Heart right ventricle (tissue), 16 donors: ENCODE data around the gene TEPSIN. TPM values are rescaled to one million over a fixed set of nuclear protein-coding genes. Genes with fewer than 3 reads are reported as not detected.

Source experiments
- ATAC-seq, 8 donors: fragments of 200-7000 bp; cut with Tn5 transposase; one replicate each; pipeline ENCODE4 v1.9.1; 2020; ENCODE audit warnings: mild to moderate bottlenecking in 8 of 8, moderate library complexity in 8 of 8, moderate number of reproducible peaks in 1 of 8
- DNase-seq, 2 donors: peaks; one replicate each; pipeline ENCODE4 v3.0.0-alpha.2; 2020
- H3K27ac ChIP-seq, 10 donors: fragments of 200-600 bp; sonication (generic) in 2 of 10; one replicate each; pipeline versions ENCODE4 v1.5.0 to v1.8.0; 2020 to 2022; ENCODE audit warnings: mild to moderate bottlenecking in 3 of 10
- H3K27me3 ChIP-seq, 7 donors: fragments of 200-600 bp; one replicate each; pipeline ENCODE4 v1.8.0; 2021 to 2022; ENCODE audit warnings: mild to moderate bottlenecking in 2 of 7
- H3K36me3 ChIP-seq, 9 donors: fragments of 200-600 bp; sonication (generic) in 1 of 9; one replicate each; pipeline versions ENCODE4 v1.5.0 to v1.8.0; 2020 to 2022; ENCODE audit warnings: mild to moderate bottlenecking in 2 of 9
- H3K4me1 ChIP-seq, 9 donors: fragments of 200-600 bp; sonication (generic) in 1 of 9; one replicate each; pipeline versions ENCODE4 v1.5.0 to v1.8.0; 2020 to 2022; ENCODE audit warnings: mild to moderate bottlenecking in 4 of 9
- H3K4me3 ChIP-seq, 10 donors: fragments of 200-600 bp; sonication (generic) in 2 of 10; one replicate each; pipeline versions ENCODE4 v1.5.0 to v1.8.0; 2020 to 2022; ENCODE audit warnings: mild to moderate bottlenecking in 7 of 10, moderate library complexity in 2 of 10
- H3K9me3 ChIP-seq, 11 donors: fragments of 200-600 bp in 10 of 11; sonication (generic) in 2 of 11; one replicate each; pipeline versions ENCODE4 v1.5.0 to v1.8.0; 2013 to 2022; ENCODE audit warnings: mild to moderate bottlenecking in 2 of 11, control low read depth in 1 of 11, moderate library complexity in 1 of 11
- CTCF ChIP-seq, 9 donors: fragments of 200-600 bp; sonication (generic) in 2 of 9; IDR thresholded peaks; one replicate each; pipeline versions ENCODE4 v1.5.0 to v1.8.0; 2021 to 2022; ENCODE audit warnings: antibody characterized with exemption in 9 of 9, mild to moderate bottlenecking in 5 of 9, moderate library complexity in 1 of 9
- WGBS, 2 donors: extraction: QIAGEN DNeasy Blood & Tissue Kit; methylation state at CpG; one replicate each; pipeline ENCODE4 v1.1.7; 2013; ENCODE audit warnings: inconsistent platforms in 1 of 2; 5-methylcytosine and 5-hydroxymethylcytosine counted together
- intact Hi-C, 10 donors: fragments of 100-400 bp; cut with DNase I; formaldehyde crosslinking; loops; one replicate each; pipeline versions ENCODE4 v1.11.1 to v1.14.2; 2022
- polyA plus RNA-seq, 2 donors: library from polyadenylated mRNA; stranded (reverse); fragments of 200-250 nt; gene quantifications; one replicate each; pipeline ENCODE4 v1.2.3, GENCODE V29; 2013
- total RNA-seq, 10 donors: library from RNA; stranded (reverse); fragmentation: NEBNext Ultra II Directional in 3 of 10; extraction: Animal tissue kit (Norgen Biotek cat#: 25700) in 3 of 10; gene quantifications; one replicate each; pipeline versions ENCODE4 v1.2.1 to v1.2.4, GENCODE V29; 2021 to 2023
- donor health status: Arrhythmogenic right ventricular cardiomyopathy.
- donor health status: ischemic (EF 13 %, LVEDD 7.1; RV severe dilation, severe dysfunction).
- donor health status: healthy with polysubstance abuse.
- donor health status: DM: no; HTN: yes; CAD: no.
- donor health status: DM: no; HTN: no; CAD: no.
- donor health status: ischemic (EF 25% LVEDD 6.9; RV normal size, moderate dysfunction).
- donor health status: ischemic (EF 25% LVEDD 5.7; RV mildly dilated, moderate dysfunction).
- donor health status: healthy.
- donor health status: DM: yes; HTN: yes; CAD: no.
- donor health status: Ischemic cardiomyopathy.
- donor health status: ischemic (EF 35%, LVEDD 5.7; RV mildly dilated, moderate dysfunction).
- donor health status: nonischemic (EF 11% LVEDD 7.7; RV severe dilation, severe dysfunction).
- donor health status: DM: yes; HTN: yes; CAD: no.
- donor health status: PGD.
- donor health status: ischemic (EF 29% LVEDD 5.4; RV normal size, mild dysfunction).
- donor health status: nonischemic (EF 23%, LVEDD 6.1; RV moderate dilation, normal function).

The TEPSIN gene
- total and polyA plus RNA-seq, 12 donors = 6.2 to 30.4 (median 9.8) TPM

DNA sequence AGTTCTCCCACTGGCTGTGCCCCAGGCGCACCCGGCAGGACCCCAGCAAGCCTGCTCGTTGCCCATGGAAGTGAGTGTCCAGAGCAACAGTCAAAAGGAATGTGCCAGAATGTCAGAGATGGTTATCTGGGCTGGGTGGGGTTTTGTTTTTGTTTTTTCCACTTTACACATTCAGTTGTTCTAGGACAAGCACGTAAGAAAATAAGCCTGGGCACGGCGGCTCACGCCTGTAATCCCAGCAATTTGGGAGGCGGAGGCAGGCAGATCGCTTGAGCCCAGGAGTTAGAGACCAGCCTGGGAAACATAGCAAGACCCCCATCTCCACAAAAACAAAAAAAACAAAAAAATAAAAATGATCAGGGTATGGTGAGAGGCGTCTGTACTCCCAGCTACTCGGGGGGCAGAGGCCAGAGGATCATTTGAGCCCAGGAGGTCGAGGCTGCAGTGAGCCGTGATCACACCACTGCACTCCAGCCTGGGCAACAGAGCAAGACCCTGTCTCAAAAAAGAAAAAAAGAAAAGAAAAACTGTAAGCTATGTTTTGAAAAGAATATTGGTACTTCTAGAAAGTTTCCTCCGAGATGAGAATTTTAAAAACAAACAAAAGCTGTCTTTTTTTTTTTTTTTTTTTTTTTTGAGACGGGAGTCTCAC, 8.6 kb upstream of the TEPSIN start:
- no peaks in the 10 kb centered on the region for H3K9me3 ChIP-seq

GRCh38 chr17:81246679-81247338, 8.0 kb upstream of the TEPSIN start:
- DNase-seq (peak in 1 of 2 donors; percentile 13), ATAC-seq (no peak)
- Histone ChIP-seq H3K27ac (no peak overlapping the region), H3K27me3 (no peaks in the 10 kb centered on the region), H3K9me3 (no peaks in the 10 kb centered on the region), H3K36me3 (peaks cover 0 to 60% (median 6%) of the 10 kb centered on the region in 9 donors), H3K4me1 (peaks cover 0 to 9% (median 0%) of the 10 kb centered on the region in 9 donors), H3K4me3 (no peak overlapping the region)
- TF ChIP-seq CTCF (IDR thresholded peaks at IDR 0.05) = no peak
- intact Hi-C loops = loop anchor here in 1 of 10 donors (10.0 kb wide), 1 partner anchor 222 kb away; no protein-coding TSS in a partner anchor
- WGBS, 2 donors = 94 to 95% methylated on average over 28 of the region's 28 CpGs

More for the DNA sequence above, 8.6 kb upstream of the TEPSIN start:
- intact Hi-C loops = loop anchor here in 1 of 10 donors (10.0 kb wide), 1 partner anchor 223 kb away; no protein-coding TSS in a partner anchor
- no peak for TF ChIP-seq CTCF (IDR thresholded peaks at IDR 0.05)
- 94 to 95% methylated on average over 14 of the region's 15 CpGs for WGBS, 2 donors
- Histone ChIP-seq H3K4me1 (peaks cover 0 to 4% (median 0%) of the 10 kb centered on the region in 9 donors), H3K27me3 (no peaks in the 10 kb centered on the region), H3K36me3 (peaks cover 0 to 66% (median 7%) of the 10 kb centered on the region in 9 donors), H3K27ac (no peak overlapping the region), H3K4me3 (no peak overlapping the region)
- ATAC-seq (no peak), DNase-seq (no peak)

DNA sequence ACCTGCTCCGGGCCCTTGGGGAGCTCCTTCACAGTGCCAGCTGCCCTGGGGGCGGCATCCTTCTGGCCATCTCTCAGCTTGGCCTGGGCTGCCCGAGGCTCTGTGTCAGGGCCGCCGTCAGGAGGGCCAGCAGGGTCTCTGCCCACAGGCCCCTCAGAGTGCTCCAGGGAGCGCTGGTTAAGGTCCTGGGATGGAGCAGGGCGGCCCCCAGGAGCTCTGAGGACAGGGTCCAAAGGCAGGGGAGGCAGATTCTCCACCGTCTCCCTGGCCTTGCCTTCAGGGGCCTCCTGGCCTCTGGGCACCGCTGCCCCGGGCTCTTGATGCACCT, 7.5 kb upstream of the TEPSIN start:
- peak in 1 of 2 donors; percentile 10 for DNase-seq

More for the DNA sequence above, 7.5 kb upstream of the TEPSIN start:
- TF ChIP-seq CTCF (IDR thresholded peaks at IDR 0.05) = no peak
- Histone ChIP-seq H3K27ac (no peak overlapping the region), H3K36me3 (peaks cover 0 to 59% (median 6%) of the 10 kb centered on the region in 9 donors), H3K27me3 (no peaks in the 10 kb centered on the region), H3K4me3 (no peak overlapping the region), H3K9me3 (no peaks in the 10 kb centered on the region), H3K4me1 (peaks cover 0 to 14% (median 0%) of the 10 kb centered on the region in 9 donors)
- 91 to 94% methylated on average over 10 of the region's 10 CpGs for WGBS, 2 donors
- no peak for ATAC-seq
- intact Hi-C loops = loop anchor here in 1 of 10 donors (10.0 kb wide), 1 partner anchor 222 kb away; no protein-coding TSS in a partner anchor
